ENCODE measurements around the gene APCDD1L. TPM values are rescaled to one million over a fixed set of nuclear protein-coding genes. Genes with fewer than 3 reads are reported as not detected.

The APCDD1L gene
- total RNA-seq, 1 donor from 2014 or later, result 0.86 TPM

DNA sequence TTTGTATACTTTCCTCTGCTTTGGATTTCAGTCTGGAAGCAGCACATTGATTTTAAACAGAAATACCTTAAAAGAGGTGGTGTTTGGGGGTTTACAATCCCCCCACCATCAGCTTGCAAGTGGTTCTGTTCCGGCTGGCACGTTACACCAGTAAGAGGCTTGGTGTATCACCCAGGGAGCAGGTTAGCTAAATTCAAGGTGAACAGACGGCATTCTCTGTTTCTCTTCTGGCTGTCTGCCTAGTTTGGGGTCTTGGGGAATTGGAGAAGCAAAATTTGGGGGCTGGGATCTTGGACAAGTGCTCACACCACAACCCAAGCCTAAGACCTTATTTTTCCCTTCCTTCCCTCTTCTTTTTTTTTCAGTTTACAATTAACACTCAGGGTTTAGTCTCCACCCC is 7.5 kb upstream of the APCDD1L start:
- TF ChIP-seq, protein P1, sequence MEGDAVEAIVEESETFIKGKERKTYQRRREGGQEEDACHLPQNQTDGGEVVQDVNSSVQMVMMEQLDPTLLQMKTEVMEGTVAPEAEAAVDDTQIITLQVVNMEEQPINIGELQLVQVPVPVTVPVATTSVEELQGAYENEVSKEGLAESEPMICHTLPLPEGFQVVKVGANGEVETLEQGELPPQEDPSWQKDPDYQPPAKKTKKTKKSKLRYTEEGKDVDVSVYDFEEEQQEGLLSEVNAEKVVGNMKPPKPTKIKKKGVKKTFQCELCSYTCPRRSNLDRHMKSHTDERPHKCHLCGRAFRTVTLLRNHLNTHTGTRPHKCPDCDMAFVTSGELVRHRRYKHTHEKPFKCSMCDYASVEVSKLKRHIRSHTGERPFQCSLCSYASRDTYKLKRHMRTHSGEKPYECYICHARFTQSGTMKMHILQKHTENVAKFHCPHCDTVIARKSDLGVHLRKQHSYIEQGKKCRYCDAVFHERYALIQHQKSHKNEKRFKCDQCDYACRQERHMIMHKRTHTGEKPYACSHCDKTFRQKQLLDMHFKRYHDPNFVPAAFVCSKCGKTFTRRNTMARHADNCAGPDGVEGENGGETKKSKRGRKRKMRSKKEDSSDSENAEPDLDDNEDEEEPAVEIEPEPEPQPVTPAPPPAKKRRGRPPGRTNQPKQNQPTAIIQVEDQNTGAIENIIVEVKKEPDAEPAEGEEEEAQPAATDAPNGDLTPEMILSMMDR (conservative IDR thresholded peaks at IDR 0.05; ENCODE audit: low read depth, low read length), result no peak

DNA sequence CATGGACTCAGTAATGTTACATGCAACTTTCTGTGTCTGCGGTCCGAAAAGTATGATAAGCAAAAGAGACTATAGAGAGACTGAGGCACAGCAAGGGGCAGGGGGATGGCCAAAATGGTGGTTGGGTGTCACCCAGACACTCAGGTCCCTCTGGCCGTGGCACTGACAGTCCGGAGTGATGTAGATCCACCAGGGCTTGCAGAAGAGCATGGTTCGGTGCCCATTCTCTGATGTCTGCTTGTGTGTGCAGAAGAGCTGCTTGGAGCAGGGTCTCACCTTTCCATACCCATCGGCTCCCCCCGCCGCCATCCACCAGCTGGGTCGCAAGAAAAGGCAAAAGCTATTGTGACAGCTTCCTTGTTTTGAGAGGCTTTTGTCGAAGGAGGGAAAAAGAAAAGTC is 6.6 kb upstream of the APCDD1L start:
- DNase-seq (ENCODE audit: low read depth), result no peak
- TF ChIP-seq, protein P1 (conservative IDR thresholded peaks at IDR 0.05; ENCODE audit: low read depth, low read length), result no peak
- H3K4me3 ChIP-seq (ENCODE audit: low read depth, low read length), result no peak overlapping the region

More for the DNA sequence above, 7.5 kb upstream of the APCDD1L start:
- H3K4me3 ChIP-seq (ENCODE audit: low read depth, low read length), result no peak overlapping the region
- no peak for DNase-seq (ENCODE audit: low read depth)

DNA sequence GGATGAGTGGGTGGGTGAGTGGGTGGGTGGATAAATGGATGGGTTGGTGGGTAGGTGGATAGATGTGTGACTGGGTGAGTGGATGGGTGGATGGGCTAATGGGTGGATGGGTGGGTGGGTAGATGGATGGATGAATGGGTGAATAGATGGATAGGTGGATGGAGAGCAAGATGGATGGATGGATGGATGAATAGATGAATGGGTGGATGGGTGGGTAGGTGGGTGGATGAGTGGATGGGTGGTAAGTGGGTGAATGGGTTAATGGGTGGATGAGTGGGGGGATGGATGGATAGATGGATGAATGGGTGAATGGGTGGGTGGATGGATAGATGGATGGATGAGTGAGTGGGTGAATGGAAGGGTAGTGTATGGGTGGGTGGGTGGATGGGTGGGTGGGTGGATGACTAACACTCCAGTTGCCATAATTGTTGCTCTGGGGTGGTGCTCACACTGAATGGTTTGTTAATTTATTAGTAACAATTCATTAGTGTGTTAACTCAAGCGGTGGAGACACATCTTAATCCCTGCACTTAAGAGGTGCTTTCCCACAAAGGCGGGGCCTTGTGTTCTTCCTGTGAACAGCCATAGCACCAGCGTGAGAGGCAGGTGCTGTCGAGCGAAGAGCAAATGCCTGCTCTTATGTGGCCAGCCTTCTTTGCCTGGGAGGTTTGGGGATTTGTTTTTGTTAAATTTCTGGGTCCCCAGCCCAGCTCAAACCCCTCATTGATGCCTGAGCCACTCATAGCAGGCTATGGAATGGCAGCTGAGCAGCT is 4.9 kb upstream of the APCDD1L start:
- TF ChIP-seq, protein P1 (conservative IDR thresholded peaks at IDR 0.05; ENCODE audit: low read depth, low read length), result no peak
- no peak overlapping the region for H3K4me3 ChIP-seq (ENCODE audit: low read depth, low read length)
- peak; percentile 18 for DNase-seq (ENCODE audit: low read depth)

DNA sequence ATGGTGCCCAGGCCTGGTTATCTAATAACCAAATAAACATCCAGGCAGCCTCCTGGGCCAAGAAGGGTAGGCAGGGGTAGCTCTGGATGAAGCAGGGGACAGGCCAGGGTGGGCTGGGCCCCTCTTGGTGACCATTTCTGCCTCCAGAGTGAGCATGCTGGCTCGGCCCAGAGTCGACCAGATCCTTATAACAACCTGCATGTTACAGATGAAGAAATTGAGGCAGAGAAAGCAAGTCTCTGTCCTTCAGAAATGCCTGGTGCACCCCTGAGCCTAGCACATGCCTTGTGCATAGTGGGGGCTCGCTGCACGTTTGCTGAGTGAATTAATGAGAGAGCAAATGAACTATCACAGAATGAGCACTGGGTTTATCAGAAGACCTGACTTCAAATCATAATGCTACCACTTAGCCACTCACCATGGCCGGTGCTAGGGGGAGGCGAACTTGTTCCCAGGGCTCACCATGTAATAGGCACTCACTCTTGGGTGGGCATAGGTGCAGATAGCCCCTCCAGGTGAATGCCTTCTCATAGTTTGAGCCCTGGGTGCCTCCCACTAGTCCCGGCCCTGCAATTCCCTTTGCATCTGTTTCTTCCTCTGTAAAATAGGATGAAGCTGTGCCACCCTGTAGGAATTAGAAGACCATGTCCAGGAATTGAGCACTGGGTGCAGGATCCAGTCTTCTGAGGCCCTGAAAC is 3.8 kb upstream of the APCDD1L start:
- no peak overlapping the region for H3K4me3 ChIP-seq (ENCODE audit: low read depth, low read length)
- DNase-seq (ENCODE audit: low read depth), result no peak
- TF ChIP-seq, protein P1 (conservative IDR thresholded peaks at IDR 0.05; ENCODE audit: low read depth, low read length), result no peak

DNA sequence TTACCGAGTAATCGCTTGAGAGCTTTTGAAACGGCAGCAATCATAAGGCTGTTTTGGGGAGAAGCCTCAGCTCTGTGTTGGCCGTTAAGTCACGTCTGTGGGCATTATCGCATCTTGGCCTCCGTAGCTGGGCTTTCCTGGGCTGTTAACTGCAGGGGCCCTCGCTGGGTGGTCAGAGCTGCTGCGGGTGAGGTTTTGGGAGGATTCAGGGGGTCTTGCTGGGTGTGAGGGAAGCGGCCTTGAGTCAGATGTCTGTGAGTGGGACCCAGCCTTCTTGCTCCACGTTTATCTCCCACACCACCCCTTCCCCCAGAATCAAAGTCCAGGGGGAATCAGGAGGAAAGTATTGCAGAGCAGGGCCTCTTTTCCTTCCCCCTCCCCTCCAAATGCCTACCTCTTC is 3.2 kb upstream of the APCDD1L start:
- TF ChIP-seq, protein P1 (conservative IDR thresholded peaks at IDR 0.05; ENCODE audit: low read depth, low read length), result no peak
- H3K4me3 ChIP-seq (ENCODE audit: low read depth, low read length), result no peak overlapping the region
- DNase-seq (ENCODE audit: low read depth), result no peak

- no peak for DNase-seq (ENCODE audit: low read depth)
Measured at GRCh38 chr20:58514321-58515232, 622 bp downstream of the APCDD1L start.

More at GRCh38 chr20:58514321-58515232, 622 bp downstream of the APCDD1L start:
- peak overlapping the region; percentile 47 for H3K4me3 ChIP-seq (ENCODE audit: low read depth, low read length)
- TF ChIP-seq, protein P1 (conservative IDR thresholded peaks at IDR 0.05; ENCODE audit: low read depth, low read length), result no peak
